HG03354 (cell line): ENCODE measurements around the gene CLK2.
"Not testable (repeated sequence)": the region's sequence is repeated elsewhere in the genome, so short reads cannot be mapped to it uniquely, and the experiment has no call there.

ENCODE experiments used
- ATAC-seq: cut with Tn5 transposase; IDR thresholded peaks from one replicate; pipeline ENCODE4 v1.9.1; 2021; ENCODE audit warnings: mild to moderate bottlenecking; ENCODE audit not compliant: unreplicated experiment, poor library complexity, severe bottlenecking

Gene CLK2

GRCh38 chr1:155300024-155300423 lies 26.7 kb upstream of the CLK2 start:
- no peak for ATAC-seq

- ATAC-seq: no peak
Observed at GRCh38 chr1:155297384-155297783, 24.1 kb upstream of the CLK2 start.

GRCh38 chr1:155296661-155297060 lies 23.4 kb upstream of the CLK2 start:
- ATAC-seq: no peak

GRCh38 chr1:155295942-155296267 lies 22.6 kb upstream of the CLK2 start:
- ATAC-seq: no peak

GRCh38 chr1:155295183-155295941 lies 22.1 kb upstream of the CLK2 start:
- ATAC-seq: no peak

GRCh38 chr1:155294520-155295182 lies 21.3 kb upstream of the CLK2 start:
- ATAC-seq: no peak

GRCh38 chr1:155293086-155293749 lies 19.9 kb upstream of the CLK2 start:
- ATAC-seq: no peak

GRCh38 chr1:155291006-155291405 lies 17.7 kb upstream of the CLK2 start:
- not testable (repeated sequence) for ATAC-seq

GRCh38 chr1:155287987-155288543 lies 14.8 kb upstream of the CLK2 start:
- ATAC-seq: no peak

GRCh38 chr1:155286544-155286943 lies 13.2 kb upstream of the CLK2 start:
- ATAC-seq: no peak

- no peak for ATAC-seq
Observed at GRCh38 chr1:155285631-155286044, 12.3 kb upstream of the CLK2 start.

GRCh38 chr1:155285063-155285462 lies 11.8 kb upstream of the CLK2 start:
- ATAC-seq: no peak

GRCh38 chr1:155284476-155284875 lies 11.2 kb upstream of the CLK2 start:
- ATAC-seq: no peak

GRCh38 chr1:155282488-155283091 lies 9.3 kb upstream of the CLK2 start:
- no peak for ATAC-seq

GRCh38 chr1:155279268-155279667 lies 6.0 kb upstream of the CLK2 start:
- no peak for ATAC-seq

GRCh38 chr1:155278689-155279160 lies 5.4 kb upstream of the CLK2 start:
- no peak for ATAC-seq

- no peak for ATAC-seq
Observed at GRCh38 chr1:155277902-155278688, 4.8 kb upstream of the CLK2 start.

GRCh38 chr1:155277070-155277901 lies 4.0 kb upstream of the CLK2 start, which contains the start of gene HCN3:
Gene HCN3, plus strand, starts transcription at chr1:155277463. Its CDS starts 128 bp downstream, at chr1:155277591.
- ATAC-seq: peak; percentile 62
